PC-3 (cell line): Measurements from ENCODE around the gene ADGRV1. TPM values are rescaled to one million over a fixed set of nuclear protein-coding genes. Genes with fewer than 3 reads are reported as not detected.
A peak's percentile ranks its signal among the peaks of the same experiment; 100 is the strongest.

ENCODE experiments used
- ATAC-seq: fragments of 200-7000 bp; cut with Tn5 transposase; 2 replicates; pipeline ENCODE4 v1.9.1; 2020; ENCODE audit warnings: mild to moderate bottlenecking, moderate library complexity
- BruUV-seq: library from RNA; stranded (reverse); fragments of 400-500 nt; replicated peaks from 2 replicates; lab custom pipeline; 2021; lab: Mats Ljungman, UMichigan
- CTCF ChIA-PET: fragments of 300-600 bp; sonication (Branson Sonifier 250); formaldehyde crosslinking; loops from one replicate; lab custom pipeline; 2022; ENCODE audit warnings: antibody characterized with exemption; lab: Charles Lee
- POLR2A ChIA-PET: fragments of 300-600 bp; sonication (Branson Sonifier 250); formaldehyde crosslinking; loops from one replicate; lab custom pipeline; 2022; ENCODE audit warnings: antibody characterized with exemption; ENCODE audit not compliant: unreplicated experiment; lab: Charles Lee
- DNase-seq: peaks from one replicate; pipeline ENCODE4 v3.0.0-alpha.2; 2015
- H2AFZ ChIP-seq: fragments of 300-600 bp; sonication (generic); 2 replicates; pipeline ENCODE4 v1.6.0; 2016; ENCODE audit warnings: antibody characterized with exemption, low read length
- H3F3A ChIP-seq: fragments of 300-600 bp; sonication (generic); one replicate; pipeline ENCODE4 v1.6.0; 2017; ENCODE audit warnings: antibody characterized with exemption, low read length, control low read depth, mild to moderate bottlenecking; ENCODE audit not compliant: unreplicated experiment
- H3K27ac ChIP-seq: fragments of 300-600 bp; sonication (generic); 2 replicates; pipeline ENCODE4 v1.5.1; 2016; ENCODE audit warnings: mild to moderate bottlenecking, low read length
- H3K27me3 ChIP-seq: fragments of 300-600 bp; sonication (generic); 2 replicates; pipeline ENCODE4 v1.6.1; 2016; ENCODE audit warnings: low read length, mixed read lengths
- H3K36me3 ChIP-seq: fragments of 300-600 bp; sonication (generic); 2 replicates; pipeline ENCODE4 v1.6.1; 2016; ENCODE audit warnings: low read depth, mixed run types, low read length, mixed read lengths
- H3K4me1 ChIP-seq: fragments of 300-600 bp; sonication (generic); 2 replicates; pipeline ENCODE4 v1.5.1; 2016; ENCODE audit warnings: low read length; ENCODE audit not compliant: insufficient read depth
- H3K4me2 ChIP-seq: fragments of 300-600 bp; sonication (generic); 2 replicates; pipeline ENCODE4 v1.6.0; 2016; ENCODE audit warnings: low read length
- H3K4me3 ChIP-seq: fragments of 300-600 bp; sonication (generic); 2 replicates; pipeline ENCODE4 v1.5.1; 2016; ENCODE audit warnings: mild to moderate bottlenecking, low read length, mixed read lengths
- H3K79me2 ChIP-seq: fragments of 300-600 bp; sonication (generic); 2 replicates; pipeline ENCODE4 v1.6.1; 2017; ENCODE audit warnings: low read length, mixed read lengths
- H3K9ac ChIP-seq: fragments of 300-600 bp; sonication (generic); 2 replicates; pipeline ENCODE4 v1.6.0; 2016; ENCODE audit warnings: mild to moderate bottlenecking, low read length
- H3K9me2 ChIP-seq: fragments of 300-600 bp; sonication (generic); replicated peaks from 2 replicates; pipeline ENCODE4 v1.6.1; 2016; ENCODE audit warnings: mixed run types, low read length, mixed read lengths
- H3K9me3 ChIP-seq: fragments of 300-600 bp; sonication (generic); 2 replicates; pipeline ENCODE4 v1.6.1; 2016; ENCODE audit warnings: low read length, mixed read lengths
- H4K20me1 ChIP-seq: fragments of 300-600 bp; sonication (generic); 2 replicates; pipeline ENCODE4 v1.6.1; 2016; ENCODE audit warnings: low read length, mixed read lengths
- CTCF ChIP-seq: fragments of 300-600 bp; sonication (generic); conservative IDR thresholded peaks from 2 replicates; pipeline ENCODE4 v1.5.1; 2017; ENCODE audit warnings: antibody characterized with exemption, low read depth, mild to moderate bottlenecking, low read length
- EZH2 ChIP-seq: fragments of 300-600 bp; sonication (generic); IDR thresholded peaks from one replicate; pipeline ENCODE4 v1.6.1; 2017; ENCODE audit warnings: antibody characterized with exemption, mild to moderate bottlenecking, low read length; ENCODE audit not compliant: unreplicated experiment
- EZH2phosphoT487 ChIP-seq: fragments of 300-600 bp; sonication (generic); IDR thresholded peaks from 2 replicates; pipeline ENCODE4 v1.6.1; 2018; ENCODE audit warnings: mild to moderate bottlenecking, antibody characterized with exemption, low read length, borderline replicate concordance
- intact Hi-C: fragments of 100-400 bp; cut with micrococcal nuclease; formaldehyde crosslinking; loops from 2 replicates; pipeline ENCODE4 v1.9.0; 2023
- total RNA-seq: library from RNA; depleted of rRNA; stranded (reverse); fragments of >200 nt; gene quantifications from 2 replicates; pipeline ENCODE4 v1.2.3, GENCODE V29; 2014

ADGRV1 gene
- total RNA-seq, 1 experiment from 2014 or later, result 22.7 TPM

DNA sequence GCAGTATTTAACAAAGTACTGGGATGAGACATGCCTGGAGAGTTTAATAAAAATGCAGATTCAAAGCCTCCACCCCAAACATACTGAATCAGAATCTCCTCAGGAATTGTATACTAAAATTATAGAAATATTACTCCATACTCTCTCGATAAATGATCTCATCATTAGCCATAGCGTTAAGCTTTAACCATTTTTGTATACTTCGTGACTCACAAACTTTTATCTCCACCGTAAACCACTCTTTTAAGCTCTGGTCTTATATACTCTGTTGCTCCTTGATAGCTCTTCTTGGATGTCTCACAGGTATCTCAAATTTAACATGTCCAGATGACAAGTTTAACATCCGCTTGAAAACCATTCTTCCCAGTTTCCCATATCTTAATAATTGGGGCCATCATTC lies 327.8 kb downstream of the ADGRV1 start:
- POLR2A ChIA-PET, result interaction anchor here (0.6 kb wide), 1 partner anchor 500 kb away, joined by 4 read pairs; no protein-coding TSS in a partner anchor
- Histone ChIP-seq H3K27me3 (no peaks in the 10 kb centered on the region), H3K27ac (peak overlapping the region; percentile 98), H3K9me2 (no peaks in the 10 kb centered on the region), H3K4me2 (peak overlapping the region; percentile 57), H3F3A (peaks cover 14% of the 10 kb centered on the region), H3K9me3 (no peaks in the 10 kb centered on the region), H3K4me3 (no peak overlapping the region), H2AFZ (no peak overlapping the region), H3K36me3 (no peaks in the 10 kb centered on the region), H3K4me1 (peaks cover 58% of the 10 kb centered on the region), H3K9ac (peak overlapping the region; percentile 46), H3K79me2 (no peaks in the 10 kb centered on the region), H4K20me1 (no peaks in the 10 kb centered on the region)
- TF ChIP-seq EZH2, result no peak
- no peak for TF ChIP-seq EZH2phosphoT487
- no peak for TF ChIP-seq CTCF
- peak; percentile 93 for DNase-seq
- intact Hi-C loops, result no loop called here
- CTCF ChIA-PET, result interaction anchor here (1.1 to 1.2 kb wide), 2 partner anchors 11 to 84 kb away, joined by 4 to 6 read pairs; no protein-coding TSS in a partner anchor
- peak; percentile 69 for ATAC-seq
- BruUV-seq, result no TSS peak

DNA sequence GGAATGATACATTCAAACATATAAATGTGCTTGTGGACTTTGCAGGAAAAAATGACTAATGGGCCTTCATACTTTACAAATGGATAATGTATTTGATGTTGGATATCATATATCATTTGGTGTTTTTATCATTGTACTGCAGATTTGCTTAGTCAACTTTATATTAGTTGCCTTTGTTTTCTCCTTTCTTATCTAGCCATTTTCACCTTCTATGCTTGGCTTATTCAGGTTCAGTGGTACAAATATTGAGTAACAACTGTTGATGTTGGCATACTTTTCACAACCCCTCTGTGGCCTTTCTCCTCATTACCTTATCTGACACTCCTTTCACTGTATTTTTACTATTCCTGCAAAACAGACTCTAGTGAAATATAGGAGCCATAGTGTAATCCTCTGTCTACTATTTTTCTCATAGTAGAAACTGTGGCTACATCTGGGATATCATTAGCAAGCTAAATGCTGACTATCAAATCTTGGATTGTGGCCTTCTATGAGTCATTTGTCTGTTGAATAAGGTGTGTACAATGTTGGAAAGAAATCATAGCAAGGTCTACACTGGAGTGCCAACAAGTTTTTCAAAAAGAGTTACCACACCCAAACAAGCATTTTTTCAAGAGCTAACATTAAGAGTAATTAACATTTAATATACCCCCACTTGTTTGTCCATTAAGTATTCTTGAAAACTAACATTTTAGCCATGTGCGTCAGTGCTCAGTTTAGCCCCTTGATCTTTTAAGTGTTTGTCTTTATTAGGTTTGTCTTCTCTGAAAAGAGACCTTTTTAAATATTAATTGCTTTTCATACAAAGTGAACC lies 330.1 kb downstream of the ADGRV1 start:
- H3K9me2 ChIP-seq, result no peaks in the 10 kb centered on the region
- no peaks in the 10 kb centered on the region for H3K79me2 ChIP-seq
- CTCF ChIA-PET, result interaction anchor here (0.7 to 1.0 kb wide), 3 partner anchors 24 to 86 kb away, joined by 3 to 4 read pairs (median 3); no protein-coding TSS in a partner anchor
- H3K27ac ChIP-seq, result peak overlapping the region; percentile 98
- no peak overlapping the region for H2AFZ ChIP-seq
- peak overlapping the region; percentile 83 for H3K9ac ChIP-seq
- intact Hi-C loops, result loop anchor here (1.0 kb wide), 1 partner anchor 161 kb away; no protein-coding TSS in a partner anchor
- DNase-seq (peak; percentile 93), ATAC-seq (peak; percentile 77)
- BruUV-seq, result no TSS peak
- H4K20me1 ChIP-seq, result no peaks in the 10 kb centered on the region
- no peaks in the 10 kb centered on the region for H3K9me3 ChIP-seq
- peak overlapping the region; percentile 75 for H3K4me2 ChIP-seq
- H3K27me3 ChIP-seq, result no peaks in the 10 kb centered on the region
- H3K4me1 ChIP-seq, result peaks cover 67% of the 10 kb centered on the region
- peak overlapping the region; percentile 41 for H3K4me3 ChIP-seq
- no peaks in the 10 kb centered on the region for H3K36me3 ChIP-seq
- TF ChIP-seq EZH2phosphoT487 (no peak), EZH2 (no peak), CTCF (no peak)
- H3F3A ChIP-seq, result peaks cover 14% of the 10 kb centered on the region
- POLR2A ChIA-PET, result interaction anchor here (0.6 kb wide), 2 partner anchors 239 to 492 kb away, joined by 4 to 12 read pairs; no protein-coding TSS in a partner anchor

- no peaks in the 10 kb centered on the region for H3K9me2 ChIP-seq
- no peak overlapping the region for H2AFZ ChIP-seq
- no peaks in the 10 kb centered on the region for H3K9me3 ChIP-seq
- H3K4me3 ChIP-seq, result peak overlapping the region; percentile 41
- peak overlapping the region; percentile 75 for H3K4me2 ChIP-seq
- CTCF ChIA-PET, result interaction anchor here (0.7 to 1.0 kb wide), 3 partner anchors 24 to 87 kb away, joined by 3 to 4 read pairs (median 3); no protein-coding TSS in a partner anchor
- no peaks in the 10 kb centered on the region for H3K36me3 ChIP-seq
- ATAC-seq (peak; percentile 4), DNase-seq (no peak)
- peak overlapping the region; percentile 83 for H3K9ac ChIP-seq
- intact Hi-C loops, result loop anchor here (1.0 kb wide), 1 partner anchor 160 kb away; no protein-coding TSS in a partner anchor
- no TSS peak for BruUV-seq
- no peaks in the 10 kb centered on the region for H3K79me2 ChIP-seq
- H4K20me1 ChIP-seq, result no peaks in the 10 kb centered on the region
- peaks cover 14% of the 10 kb centered on the region for H3F3A ChIP-seq
- H3K27ac ChIP-seq, result peak overlapping the region; percentile 98
- no peaks in the 10 kb centered on the region for H3K27me3 ChIP-seq
- no peak for TF ChIP-seq EZH2
- TF ChIP-seq CTCF, result no peak
- TF ChIP-seq EZH2phosphoT487, result no peak
- POLR2A ChIA-PET, result interaction anchor here (0.6 kb wide), 2 partner anchors 239 to 492 kb away, joined by 4 to 12 read pairs; no protein-coding TSS in a partner anchor
- H3K4me1 ChIP-seq, result peaks cover 71% of the 10 kb centered on the region
Observed at GRCh38 chr5:90889325-90889600, 330.7 kb downstream of the ADGRV1 start.
